HG03103 (cell line): ENCODE measurements around the gene SLC35F3.

ENCODE experiments used
- ATAC-seq: cut with Tn5 transposase; IDR thresholded peaks from one replicate; pipeline ENCODE4 v1.9.1; 2021; ENCODE audit warnings: low read depth; ENCODE audit not compliant: unreplicated experiment

SLC35F3 gene

GRCh38 chr1:233909195-233909594, 4.7 kb downstream of the SLC35F3 start:
- no peak for ATAC-seq

- no peak for ATAC-seq
Measured at GRCh38 chr1:233912447-233912846, 8.0 kb downstream of the SLC35F3 start.

DNA sequence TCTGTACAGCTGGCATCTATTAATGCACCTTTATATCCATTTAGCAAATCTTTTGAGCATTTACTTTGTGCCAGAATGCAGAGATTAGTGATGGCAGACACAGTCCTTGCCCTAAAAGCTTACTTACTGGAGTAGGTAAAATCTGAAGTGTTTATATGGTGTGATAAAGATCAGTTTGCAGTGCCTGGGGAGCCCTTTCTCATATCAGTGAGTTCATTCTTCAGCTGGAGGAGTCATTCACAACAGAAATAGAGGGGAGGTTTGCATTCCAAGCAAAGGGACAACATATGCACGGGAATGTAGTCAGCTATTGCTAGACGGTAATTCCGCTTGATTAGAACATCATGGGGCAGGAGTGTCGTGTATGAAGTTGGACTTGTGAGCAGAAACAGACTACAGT, 8.4 kb downstream of the SLC35F3 start:
- no peak for ATAC-seq

DNA sequence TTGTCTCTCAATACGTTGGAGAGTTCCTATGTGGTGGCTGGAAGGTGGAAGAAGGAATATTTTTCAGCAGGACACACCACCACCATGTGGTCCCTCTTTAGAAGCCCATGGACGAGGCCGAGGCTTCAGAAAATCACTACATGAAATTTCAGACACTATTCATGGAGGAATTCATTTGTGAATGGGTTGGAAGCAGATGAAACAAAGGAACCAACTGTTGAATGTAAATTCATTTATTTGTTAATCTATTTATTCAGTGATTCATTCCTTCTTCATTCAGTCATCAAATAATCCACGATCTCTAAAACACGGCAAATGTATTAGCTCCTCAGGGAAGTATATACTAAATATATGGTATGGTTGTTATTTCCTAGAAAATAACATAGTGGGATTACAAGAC, 12.2 kb downstream of the SLC35F3 start:
- ATAC-seq: no peak

DNA sequence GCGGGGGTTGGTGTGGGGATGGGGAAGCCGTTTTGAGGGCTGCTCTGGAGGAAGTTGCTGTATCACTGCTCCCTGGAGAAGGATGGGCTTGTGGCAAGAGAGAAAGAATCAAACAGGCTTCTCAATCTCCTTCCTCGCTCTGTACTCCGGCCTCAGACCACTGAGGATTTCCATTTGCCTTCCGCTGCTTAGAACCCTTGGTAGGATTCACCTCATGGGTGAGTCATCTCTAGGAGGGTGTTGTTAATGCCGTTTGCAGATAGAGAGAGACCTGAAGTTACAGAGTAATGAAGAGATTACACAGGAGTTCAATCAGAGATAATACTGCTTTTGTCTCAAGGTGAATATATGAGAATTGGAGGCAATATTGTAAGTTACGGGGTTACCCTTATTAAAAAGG, 15.3 kb downstream of the SLC35F3 start:
- no peak for ATAC-seq

DNA sequence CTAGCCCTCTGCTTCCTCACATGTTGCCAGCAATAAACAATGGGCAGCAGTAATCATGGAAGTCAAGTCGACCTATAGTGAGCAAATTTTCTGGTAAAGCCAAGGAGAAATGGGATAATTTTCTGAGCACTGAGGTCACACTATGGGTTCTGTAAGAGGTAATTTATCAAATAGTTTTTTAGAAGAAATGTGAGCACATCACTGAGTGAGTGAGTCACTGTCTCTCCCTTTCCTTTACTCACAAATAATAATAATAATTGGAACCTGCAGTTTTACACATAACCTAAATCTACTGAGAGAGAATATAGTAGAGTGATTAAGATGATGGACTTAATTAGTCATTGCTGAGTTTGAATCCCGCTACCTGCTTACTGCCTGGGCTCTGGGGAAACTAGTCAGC, 23.6 kb downstream of the SLC35F3 start:
- no peak for ATAC-seq

GRCh38 chr1:233933339-233933738, 28.9 kb downstream of the SLC35F3 start:
- ATAC-seq: no peak

GRCh38 chr1:233935297-233935868, 30.9 kb downstream of the SLC35F3 start:
- ATAC-seq: no peak

GRCh38 chr1:233936422-233936821, 31.9 kb downstream of the SLC35F3 start:
- ATAC-seq: no peak

DNA sequence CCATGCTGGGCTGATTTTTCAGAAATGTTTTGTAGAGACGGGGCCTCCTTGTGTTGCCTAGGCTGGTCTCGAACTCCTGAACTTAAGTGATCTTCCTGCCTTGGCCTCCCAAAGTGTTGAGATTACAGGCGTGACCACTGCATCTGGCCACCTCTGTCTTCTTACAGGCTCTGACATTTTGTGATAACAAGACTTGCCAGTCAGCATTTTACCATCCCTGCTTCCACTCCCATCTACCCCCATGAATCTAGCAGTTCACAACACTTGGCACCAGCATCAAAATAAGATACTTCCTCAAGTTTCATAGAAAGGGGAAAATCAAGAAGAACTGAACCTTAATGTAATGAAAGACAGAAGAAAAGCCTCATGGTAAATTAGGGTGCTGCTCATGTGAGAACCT, 32.4 kb downstream of the SLC35F3 start:
- ATAC-seq: no peak

GRCh38 chr1:233938476-233938875, 34.0 kb downstream of the SLC35F3 start:
- ATAC-seq: no peak

GRCh38 chr1:233939451-233939850, 35.0 kb downstream of the SLC35F3 start:
- no peak for ATAC-seq

DNA sequence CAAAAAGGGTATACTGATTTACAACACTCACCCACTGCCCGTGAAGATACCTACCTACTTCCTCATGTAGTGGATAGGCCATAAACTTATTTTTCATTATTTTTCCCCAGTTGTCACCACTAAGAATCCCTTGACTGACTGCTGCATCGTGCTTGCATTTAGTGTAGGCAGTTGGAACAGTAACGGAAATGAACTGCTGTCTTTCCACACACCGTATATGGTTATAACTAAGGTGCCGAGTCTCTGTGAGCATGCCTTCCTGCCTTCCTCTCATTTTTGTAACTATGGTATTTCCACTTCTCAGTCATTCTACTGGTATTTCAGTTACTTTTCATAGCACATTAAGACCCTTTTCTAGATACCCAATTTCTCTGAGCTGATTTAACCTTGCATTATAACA, 36.4 kb downstream of the SLC35F3 start:
- no peak for ATAC-seq

DNA sequence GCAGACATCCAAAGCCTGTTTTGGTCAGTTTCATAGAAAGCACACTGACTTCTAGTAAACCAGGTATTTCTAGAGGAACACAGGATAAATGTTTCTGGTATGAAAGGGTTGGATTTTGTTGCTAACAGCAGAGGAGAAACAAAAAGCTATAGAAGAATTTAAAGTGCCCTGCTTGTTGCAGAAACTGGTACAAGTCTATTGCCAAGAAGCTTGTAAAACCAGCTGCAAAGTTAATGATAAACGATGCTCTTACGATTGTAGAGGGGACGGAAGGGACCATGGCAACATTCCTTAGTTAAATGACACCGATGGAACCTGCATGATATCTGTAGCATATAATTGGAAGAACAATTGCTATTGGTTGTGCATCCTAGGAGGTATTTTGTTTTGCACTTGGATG, 40.1 kb downstream of the SLC35F3 start:
- no peak for ATAC-seq

GRCh38 chr1:233945573-233945972, 41.1 kb downstream of the SLC35F3 start:
- no peak for ATAC-seq

- ATAC-seq: no peak
Measured at GRCh38 chr1:233945979-233946378, 41.5 kb downstream of the SLC35F3 start.

- ATAC-seq: no peak
Measured at GRCh38 chr1:233946724-233947123, 42.2 kb downstream of the SLC35F3 start.

DNA sequence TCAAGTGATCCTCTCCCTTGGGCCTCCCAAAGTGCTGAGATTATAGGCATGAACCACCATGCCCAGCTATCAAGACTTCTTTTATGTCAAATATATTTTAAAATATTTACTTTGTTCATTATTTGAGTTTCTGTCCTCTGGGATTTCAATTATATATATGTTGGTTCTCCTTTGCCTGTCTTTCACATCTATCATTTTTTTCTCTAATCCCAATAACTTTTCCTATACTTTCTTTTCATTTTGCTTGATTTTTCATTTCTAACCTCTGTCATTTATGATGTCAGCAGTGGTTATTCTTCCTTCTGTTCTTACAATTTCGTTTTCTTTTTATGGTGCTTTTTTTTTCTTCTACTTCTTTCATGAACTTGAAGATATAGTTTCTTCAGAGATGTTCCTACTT, 47.3 kb downstream of the SLC35F3 start:
- ATAC-seq: no peak

GRCh38 chr1:233957691-233958090, 53.2 kb downstream of the SLC35F3 start:
- no peak for ATAC-seq

DNA sequence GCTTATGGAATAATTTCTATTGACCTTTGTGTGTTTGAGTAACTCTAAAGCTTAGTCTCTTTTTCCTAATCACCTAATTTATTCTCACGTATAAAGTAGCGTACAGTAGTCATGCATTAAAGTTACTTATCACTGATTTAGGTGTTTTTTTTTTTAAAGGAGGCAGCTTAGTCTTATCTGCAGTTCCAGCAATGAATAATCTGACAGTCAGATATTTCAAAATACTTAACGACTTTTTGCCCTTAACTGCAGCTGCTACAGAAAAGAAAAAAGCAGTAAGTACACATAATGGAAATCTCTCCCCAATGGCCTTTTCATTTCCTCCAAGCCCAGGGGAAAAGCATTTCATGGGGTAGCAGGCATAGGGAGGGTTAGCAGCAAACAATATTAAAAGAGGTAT, 54.6 kb downstream of the SLC35F3 start:
- ATAC-seq: no peak

- no peak for ATAC-seq
Measured at GRCh38 chr1:233959971-233960370, 55.5 kb downstream of the SLC35F3 start.

- no peak for ATAC-seq
Measured at GRCh38 chr1:233960386-233960785, 55.9 kb downstream of the SLC35F3 start.

DNA sequence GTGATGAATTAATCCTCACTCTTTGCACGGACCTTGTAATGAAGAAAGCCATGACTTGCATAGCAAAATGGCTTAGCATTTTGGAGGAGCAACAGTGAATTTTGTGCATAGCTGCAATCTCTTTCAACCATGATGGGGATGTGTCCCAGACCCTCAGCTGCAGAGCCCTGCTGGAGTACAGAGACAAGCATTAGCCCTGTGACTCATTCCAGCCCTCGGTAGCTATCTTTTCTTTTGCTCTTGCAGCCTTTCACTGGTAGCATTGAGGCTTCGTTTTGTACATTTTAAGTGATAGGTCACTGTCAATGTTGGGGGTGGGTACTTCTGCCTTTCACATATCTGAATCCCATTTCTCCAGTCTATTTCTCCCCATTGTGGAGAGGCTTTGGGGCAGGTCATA, 58.4 kb downstream of the SLC35F3 start:
- ATAC-seq: no peak
